HG03139 (cell line): ENCODE measurements around the gene FGF14.

Experiments used
- ATAC-seq: cut with Tn5 transposase; IDR thresholded peaks from one replicate; pipeline ENCODE4 v1.9.1; 2021; ENCODE audit not compliant: unreplicated experiment

Gene FGF14

GRCh38 chr13:101749584-101749983 is 652.3 kb downstream of the FGF14 start:
- ATAC-seq: no peak

DNA sequence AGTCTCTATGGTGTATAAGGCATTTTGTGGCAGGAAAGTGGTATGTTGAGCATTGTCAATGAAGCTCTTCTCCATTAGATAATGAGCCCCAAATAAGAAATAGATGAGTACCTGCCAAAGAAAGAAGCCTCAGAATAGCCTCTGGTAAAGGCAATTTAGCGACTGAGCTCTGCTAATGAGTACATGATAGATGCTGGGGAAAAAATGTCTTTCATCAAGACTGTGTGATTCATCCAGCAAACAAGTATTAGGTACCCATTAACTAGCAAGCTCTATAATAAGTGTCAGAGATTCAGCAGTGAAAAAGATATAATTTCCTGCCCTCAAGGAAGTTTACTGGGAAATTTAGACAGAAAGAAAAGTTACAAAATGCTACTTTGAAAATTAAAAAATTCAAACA is 654.8 kb downstream of the FGF14 start:
- ATAC-seq: no peak

DNA sequence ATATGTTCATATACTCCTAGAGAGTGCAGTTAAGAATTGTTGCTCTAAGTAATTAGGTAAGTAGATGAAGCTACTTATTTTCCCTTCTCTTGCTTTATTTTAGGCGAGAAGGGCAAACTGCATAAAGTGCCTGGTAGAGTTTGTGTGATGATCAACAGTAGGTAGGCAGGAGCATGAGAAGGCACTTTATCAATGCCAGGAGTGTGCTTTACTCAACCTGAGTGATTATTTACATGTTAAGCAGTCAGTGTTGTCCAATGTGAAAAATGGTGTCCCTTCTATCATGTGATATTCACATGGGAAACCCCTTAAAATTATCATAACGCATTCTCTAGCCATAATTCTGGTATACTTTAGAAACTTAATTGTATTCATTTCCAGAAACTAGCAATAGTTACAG is 655.3 kb downstream of the FGF14 start:
- ATAC-seq: no peak

- ATAC-seq: peak; percentile 94
These were observed 662.3 kb downstream of the FGF14 start for GRCh38 chr13:101739382-101740178.

- ATAC-seq: no peak
These were observed 663.5 kb downstream of the FGF14 start for GRCh38 chr13:101738336-101738735.

- no peak for ATAC-seq
These were observed 665.3 kb downstream of the FGF14 start for GRCh38 chr13:101736566-101736965.

DNA sequence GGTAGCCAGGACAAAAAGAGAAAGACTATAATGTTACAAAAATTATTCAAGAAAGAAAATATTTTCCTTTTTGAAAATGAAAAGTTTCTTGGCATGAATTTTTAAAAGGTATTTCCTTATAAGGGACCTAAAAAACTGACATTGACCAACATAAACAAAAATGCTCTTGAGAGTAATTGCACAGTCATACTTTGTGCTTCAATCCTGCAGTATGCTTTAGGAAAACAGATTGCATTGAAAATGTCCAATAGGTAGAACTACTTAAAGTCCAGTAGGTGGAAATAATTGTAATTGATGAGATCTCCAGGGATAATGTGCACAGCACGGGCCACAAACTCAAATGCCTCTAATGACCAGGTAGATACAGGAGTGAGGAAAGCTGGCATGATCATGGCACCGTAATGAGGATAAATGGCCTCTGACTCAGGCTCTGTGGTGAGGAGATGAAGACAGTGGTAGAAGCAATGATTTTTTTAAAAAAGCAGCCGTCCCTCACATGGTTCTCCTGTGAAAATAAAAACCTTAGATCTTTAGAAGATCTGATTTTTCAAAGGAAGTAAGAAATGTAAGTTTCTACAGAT is 671.3 kb downstream of the FGF14 start:
- no peak for ATAC-seq

GRCh38 chr13:101728615-101729014 is 673.2 kb downstream of the FGF14 start:
- ATAC-seq: no peak

DNA sequence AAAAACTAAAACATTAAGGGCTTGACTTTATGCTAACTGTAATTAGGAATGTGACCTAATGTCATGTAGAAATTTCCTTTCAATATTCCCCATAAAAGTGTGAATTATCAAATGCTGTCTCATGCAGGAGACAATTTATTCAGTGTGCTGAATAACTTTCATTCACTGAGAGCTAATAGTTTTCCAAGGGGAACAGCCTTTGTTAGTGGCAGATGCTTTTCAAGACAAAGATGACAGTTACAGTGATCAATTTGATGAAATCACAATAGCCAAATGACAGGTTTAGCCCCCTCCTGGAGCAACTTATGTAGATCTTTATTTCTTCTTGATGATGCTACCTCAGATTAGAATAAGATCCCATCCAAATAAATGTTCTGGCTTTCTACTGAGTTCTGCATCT is 673.8 kb downstream of the FGF14 start:
- no peak for ATAC-seq

- no peak for ATAC-seq
These were observed 674.7 kb downstream of the FGF14 start for GRCh38 chr13:101727118-101727517.

DNA sequence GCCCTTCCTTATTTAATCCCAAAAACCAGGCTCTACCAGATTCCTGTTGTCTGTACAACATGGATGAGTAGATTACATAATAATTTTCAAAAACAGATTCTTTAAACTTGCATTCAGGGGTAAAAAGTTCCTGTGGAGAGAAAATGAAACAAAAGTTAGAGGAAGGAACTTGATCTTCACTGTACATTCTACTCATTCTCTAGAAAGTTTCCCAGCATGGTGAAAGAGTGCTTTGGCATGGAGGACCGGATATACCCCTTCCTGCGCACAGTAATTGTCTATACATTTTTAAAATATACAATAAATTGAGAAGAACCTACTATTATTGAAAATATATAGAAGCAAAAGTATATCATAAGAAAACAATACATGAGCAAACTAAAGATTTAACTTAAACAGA is 675.2 kb downstream of the FGF14 start:
- no peak for ATAC-seq

GRCh38 chr13:101718496-101718895 is 683.4 kb downstream of the FGF14 start:
- no peak for ATAC-seq

GRCh38 chr13:101717353-101717752 is 684.5 kb downstream of the FGF14 start:
- no peak for ATAC-seq

GRCh38 chr13:101714195-101714594 is 687.7 kb downstream of the FGF14 start:
- no peak for ATAC-seq

DNA sequence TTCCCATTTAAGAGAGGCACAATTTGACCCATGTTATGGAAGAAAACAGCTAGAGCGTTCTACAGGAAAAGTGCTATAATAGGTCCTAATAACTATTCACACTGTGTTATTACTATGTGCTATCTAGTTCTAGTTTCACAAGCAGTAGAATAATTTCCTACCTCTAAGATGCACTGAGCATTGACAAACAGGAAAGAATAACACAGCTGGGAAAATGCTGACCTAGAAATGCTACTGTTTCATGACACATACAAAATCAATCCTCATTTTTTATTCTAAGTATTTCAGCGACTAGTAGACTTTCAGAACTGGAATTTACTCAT is 689.9 kb downstream of the FGF14 start:
- no peak for ATAC-seq

DNA sequence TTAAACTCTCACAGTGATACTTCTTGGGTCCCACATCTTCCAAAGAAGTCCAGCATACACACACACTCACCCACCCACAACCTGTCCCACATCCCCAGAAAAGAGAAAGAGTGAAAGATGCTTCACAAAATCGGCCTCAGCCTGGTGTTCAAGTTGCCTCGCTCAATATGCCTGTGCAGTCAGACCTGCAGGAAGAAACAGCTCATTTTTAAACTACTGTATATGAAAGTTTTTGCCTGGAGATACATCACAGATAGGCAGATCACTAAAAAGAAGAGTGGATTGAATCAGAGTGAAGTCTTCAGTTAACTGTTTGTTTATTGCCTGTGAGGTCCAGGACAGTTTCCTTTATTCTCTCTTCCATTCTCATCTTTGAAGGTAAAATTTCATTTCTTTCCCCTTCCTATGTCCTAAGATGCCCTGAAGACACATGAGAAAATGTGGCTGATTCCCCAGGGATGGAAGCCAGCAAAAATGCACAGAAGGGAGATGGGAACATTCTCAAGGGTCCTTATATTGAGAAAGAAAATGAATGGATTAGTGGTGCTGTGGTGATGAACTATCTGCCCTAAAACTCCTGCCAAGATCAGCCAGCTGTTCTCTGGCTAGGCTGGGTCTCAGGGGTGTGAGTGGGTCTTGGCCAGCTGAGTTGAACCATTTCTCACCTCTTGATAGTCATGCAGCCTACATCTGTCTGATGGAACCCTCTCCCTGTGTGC is 690.4 kb downstream of the FGF14 start:
- ATAC-seq: no peak

DNA sequence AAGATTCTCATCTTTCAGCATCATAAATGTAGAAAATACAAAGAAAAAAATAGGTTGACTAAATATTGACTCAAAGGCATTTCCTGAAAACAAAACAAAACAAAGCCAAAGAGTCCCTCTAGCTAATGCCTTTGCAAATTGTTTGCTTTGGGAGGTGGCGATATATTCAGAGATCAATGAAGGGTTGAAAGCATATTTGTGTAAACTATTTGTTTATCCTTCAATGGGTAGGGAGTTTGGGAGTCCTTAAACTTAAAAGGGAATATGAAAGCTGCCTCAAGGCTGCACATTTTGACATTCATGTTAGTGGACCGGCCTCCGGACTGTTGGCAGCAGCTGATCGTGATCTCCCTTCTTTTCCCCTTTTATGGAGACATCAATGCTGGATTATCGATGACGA is 691.9 kb downstream of the FGF14 start:
- no peak for ATAC-seq

- ATAC-seq: no peak
These were observed 693.7 kb downstream of the FGF14 start for GRCh38 chr13:101708115-101708514.

DNA sequence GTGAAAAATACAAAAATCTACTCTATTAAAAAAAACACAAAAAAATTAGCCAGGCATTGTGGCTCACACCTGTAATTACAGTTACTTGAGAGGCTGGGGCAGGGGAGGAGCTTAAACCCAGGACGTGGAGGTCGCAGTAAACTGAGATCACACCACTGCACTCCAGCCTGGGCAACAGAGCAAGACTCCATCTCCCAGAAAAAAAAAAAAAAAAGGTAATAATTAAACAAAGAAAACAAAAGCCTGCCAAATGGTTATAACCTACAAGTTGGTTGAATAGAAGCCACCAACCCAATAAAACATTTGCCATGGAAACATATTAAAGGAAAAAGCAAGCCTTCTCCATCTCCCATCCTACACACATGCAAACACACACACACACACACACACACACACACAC is 694.2 kb downstream of the FGF14 start:
- no peak for ATAC-seq

GRCh38 chr13:101706651-101707050 is 695.2 kb downstream of the FGF14 start:
- ATAC-seq: peak; percentile 60

DNA sequence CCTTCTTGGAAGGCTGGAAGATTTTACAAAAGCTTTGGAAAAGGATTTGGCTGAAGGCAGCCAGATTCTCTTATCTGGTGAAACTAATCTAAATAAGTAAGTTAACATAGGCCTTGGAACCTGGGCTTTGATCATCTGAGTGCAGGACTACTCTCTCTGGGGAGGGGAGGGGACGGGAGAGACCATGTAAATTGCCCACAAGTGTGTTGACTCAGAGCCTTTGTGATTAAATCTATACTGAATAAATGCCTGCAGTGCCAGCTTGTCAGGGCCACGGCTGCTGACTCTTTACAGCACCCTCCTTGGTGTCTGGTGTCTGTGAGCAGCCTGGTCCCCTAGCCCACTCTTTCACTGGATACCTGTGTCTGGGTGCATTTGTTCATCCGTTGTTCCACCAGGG is 698.0 kb downstream of the FGF14 start:
- ATAC-seq: no peak

DNA sequence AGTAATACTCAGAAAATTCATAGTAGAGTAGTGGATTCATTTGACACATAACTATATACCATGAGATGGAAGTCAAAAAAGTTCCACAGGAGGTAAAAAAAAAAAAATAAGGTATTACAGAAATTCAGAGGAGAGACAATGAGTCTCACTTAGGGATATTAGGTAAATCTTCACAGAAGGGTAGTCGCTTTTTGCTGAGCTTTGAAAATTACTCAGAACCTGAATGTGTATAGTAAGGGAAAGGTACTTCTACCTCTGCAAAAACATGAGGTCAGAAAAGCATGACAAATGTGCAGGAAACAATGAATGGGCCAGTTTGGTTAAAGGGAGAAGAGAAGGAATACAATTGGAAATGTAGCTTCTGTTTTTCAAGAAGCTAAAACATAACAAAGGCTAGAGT is 698.8 kb downstream of the FGF14 start:
- ATAC-seq: no peak
